GM19043 (cell line): ENCODE data around the gene AFM.

Source experiments
- ATAC-seq: cut with Tn5 transposase; IDR thresholded peaks from one replicate; pipeline ENCODE4 v1.9.1; 2021; ENCODE audit warnings: low read depth; ENCODE audit not compliant: unreplicated experiment

AFM gene

GRCh38 chr4:73481358-73481757 lies at the start of gene AFM:
AFM (plus strand) TSS chr4:73481745; CDS start chr4:73481776, 31 bp downstream.
- ATAC-seq: no peak

GRCh38 chr4:73431813-73432168 lies 49.8 kb upstream of the AFM start:
- no peak for ATAC-seq

GRCh38 chr4:73432169-73433000 lies 49.2 kb upstream of the AFM start:
- ATAC-seq: no peak

- no peak for ATAC-seq
Measured at GRCh38 chr4:73433140-73433539, 48.4 kb upstream of the AFM start.

- ATAC-seq: peak; percentile 59
Measured at GRCh38 chr4:73434311-73434710, 47.2 kb upstream of the AFM start.

GRCh38 chr4:73435984-73436383 lies 45.6 kb upstream of the AFM start, which contains the start of gene AFP:
AFP (plus strand) TSS chr4:73436221; CDS start chr4:73436263, 42 bp downstream.
- ATAC-seq: no peak

- no peak for ATAC-seq
Measured at GRCh38 chr4:73436674-73437557, 44.6 kb upstream of the AFM start.

- no peak for ATAC-seq
Measured at GRCh38 chr4:73437558-73437956, 44.0 kb upstream of the AFM start.

GRCh38 chr4:73438048-73438447 lies 43.5 kb upstream of the AFM start:
- no peak for ATAC-seq

- ATAC-seq: no peak
Measured at GRCh38 chr4:73438582-73439215, 42.8 kb upstream of the AFM start.

- ATAC-seq: no peak
Measured at GRCh38 chr4:73439445-73439844, 42.1 kb upstream of the AFM start.

GRCh38 chr4:73439991-73440390 lies 41.6 kb upstream of the AFM start:
- no peak for ATAC-seq

- ATAC-seq: no peak
Measured at GRCh38 chr4:73440653-73441052, 40.9 kb upstream of the AFM start.

GRCh38 chr4:73442275-73442674 lies 39.3 kb upstream of the AFM start:
- ATAC-seq: no peak

- no peak for ATAC-seq
Measured at GRCh38 chr4:73443224-73443623, 38.3 kb upstream of the AFM start.

- no peak for ATAC-seq
Measured at GRCh38 chr4:73445383-73446335, 35.9 kb upstream of the AFM start.

GRCh38 chr4:73446336-73446938 lies 35.1 kb upstream of the AFM start:
- ATAC-seq: peak; percentile 99

- ATAC-seq: no peak
Measured at GRCh38 chr4:73447671-73448070, 33.9 kb upstream of the AFM start.

GRCh38 chr4:73448448-73449203 lies 32.9 kb upstream of the AFM start:
- ATAC-seq: no peak
